ENCODE data around the gene ANTKMT.
A peak's percentile ranks its signal among the peaks of the same experiment; 100 is the strongest.

ANTKMT gene

DNA sequence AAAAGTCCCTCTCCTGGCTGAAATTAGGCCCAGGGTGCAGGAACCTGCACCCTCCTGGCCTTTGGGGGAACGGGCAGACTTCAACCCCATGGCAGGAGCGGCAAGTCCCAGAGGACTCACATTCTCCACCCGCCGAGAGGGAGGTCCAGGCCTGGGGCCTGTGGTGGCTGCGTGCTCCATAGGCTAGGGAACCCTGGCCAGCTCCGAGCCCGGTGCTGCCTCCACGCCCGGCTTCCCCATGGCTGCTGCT, 5.2 kb downstream of the ANTKMT start:
- 39% methylated on average over 9 of the region's 9 CpGs for WGBS
- Histone ChIP-seq H3K4me3 (ENCODE audit: low read length) (peak overlapping the region; percentile 63), H3K36me3 (ENCODE audit: insufficient read depth, low read length) (peaks cover 5% of the 10 kb centered on the region; the same call in 1 of the 2 replicates), H3K27me3 (ENCODE audit: insufficient read depth, low read length) (peaks cover 24% of the 10 kb centered on the region), H3K9me3 (ENCODE audit: insufficient read depth, low read depth, low read length) (no peaks in the 10 kb centered on the region), H3K4me1 (ENCODE audit: insufficient read depth, low read length) (no peaks in the 10 kb centered on the region; the same call in 1 of the 2 replicates), H3K27ac (ENCODE audit: low read depth, low read length) (no peak overlapping the region; the same call in 1 of the 2 replicates), H3K9ac (ENCODE audit: low read depth, low read length) (peak overlapping the region; percentile 60; the same call in 1 of the 2 replicates)

DNA sequence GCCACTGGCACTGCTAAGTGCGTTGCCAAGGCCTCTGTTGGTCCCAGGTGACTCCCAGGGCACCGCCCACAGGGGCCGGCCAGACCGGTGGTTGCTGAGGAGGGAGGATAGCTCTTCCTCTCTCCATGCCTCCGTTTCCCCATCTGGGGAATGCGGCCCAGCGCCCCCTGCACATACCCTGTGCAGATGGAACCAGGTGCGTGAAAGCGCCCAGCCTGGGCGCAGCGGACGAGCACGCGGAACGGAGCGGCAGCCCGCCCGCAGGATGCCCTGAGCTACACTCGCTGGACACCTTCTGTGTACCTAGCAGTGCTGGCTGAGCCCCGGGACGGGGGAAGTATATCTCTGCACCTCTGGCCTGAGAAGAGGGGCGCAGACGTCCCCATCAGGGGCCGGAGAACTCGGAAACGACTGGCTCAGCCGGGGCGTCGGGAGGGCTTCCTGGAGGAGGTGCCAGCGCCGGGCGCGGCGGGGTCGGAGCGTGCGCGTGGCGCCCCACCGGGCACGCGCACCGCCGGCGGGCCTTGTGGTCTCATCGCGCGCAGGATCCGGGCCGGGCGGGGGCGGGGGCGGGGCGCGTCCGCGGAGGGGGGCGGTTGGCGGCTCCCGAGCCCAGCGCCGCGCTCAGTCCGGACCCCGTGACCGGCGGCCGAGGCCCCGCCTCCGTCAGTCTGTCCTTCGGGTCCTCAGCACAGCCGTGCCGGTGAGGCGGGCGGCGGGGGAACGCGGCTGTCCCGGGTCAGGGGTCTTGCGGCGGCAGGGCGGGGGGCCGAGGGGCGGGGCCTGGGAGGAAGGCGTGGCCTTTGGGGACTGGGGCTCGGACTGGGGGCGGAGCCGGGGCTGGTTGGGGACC, 5.7 kb downstream of the ANTKMT start, which contains the start of the genes CCDC78 and HAGHL:
TSS of gene CCDC78 (minus strand) at position 6 of the 853 bp plus-strand sequence. CDS start 76 bp downstream, outside the sequence.
TSS of gene HAGHL (plus strand) at position 669 of the 853 bp plus-strand sequence. CDS start 404 bp downstream, outside the sequence.
- Histone ChIP-seq H3K4me3 (ENCODE audit: low read length) (peak within 1 kb of the TSS; percentile 64), H3K9ac (ENCODE audit: low read depth, low read length) (peak within 1 kb of the TSS; percentile 60), H3K27ac (ENCODE audit: low read depth, low read length) (peak within 1 kb of the TSS; percentile 60; the same call in 1 of the 2 replicates), H3K9me3 (ENCODE audit: insufficient read depth, low read depth, low read length) (no peaks in the 10 kb centered on the region), H3K27me3 (ENCODE audit: insufficient read depth, low read length) (peaks cover 24% of the 10 kb centered on the region), H3K36me3 (ENCODE audit: insufficient read depth, low read length) (peaks cover 7% of the 10 kb centered on the region; the same call in 1 of the 2 replicates), H3K4me1 (ENCODE audit: insufficient read depth, low read length) (no peaks in the 10 kb centered on the region; the same call in 1 of the 2 replicates)
- WGBS, result 3% methylated on average over 88 of the region's 88 CpGs

DNA sequence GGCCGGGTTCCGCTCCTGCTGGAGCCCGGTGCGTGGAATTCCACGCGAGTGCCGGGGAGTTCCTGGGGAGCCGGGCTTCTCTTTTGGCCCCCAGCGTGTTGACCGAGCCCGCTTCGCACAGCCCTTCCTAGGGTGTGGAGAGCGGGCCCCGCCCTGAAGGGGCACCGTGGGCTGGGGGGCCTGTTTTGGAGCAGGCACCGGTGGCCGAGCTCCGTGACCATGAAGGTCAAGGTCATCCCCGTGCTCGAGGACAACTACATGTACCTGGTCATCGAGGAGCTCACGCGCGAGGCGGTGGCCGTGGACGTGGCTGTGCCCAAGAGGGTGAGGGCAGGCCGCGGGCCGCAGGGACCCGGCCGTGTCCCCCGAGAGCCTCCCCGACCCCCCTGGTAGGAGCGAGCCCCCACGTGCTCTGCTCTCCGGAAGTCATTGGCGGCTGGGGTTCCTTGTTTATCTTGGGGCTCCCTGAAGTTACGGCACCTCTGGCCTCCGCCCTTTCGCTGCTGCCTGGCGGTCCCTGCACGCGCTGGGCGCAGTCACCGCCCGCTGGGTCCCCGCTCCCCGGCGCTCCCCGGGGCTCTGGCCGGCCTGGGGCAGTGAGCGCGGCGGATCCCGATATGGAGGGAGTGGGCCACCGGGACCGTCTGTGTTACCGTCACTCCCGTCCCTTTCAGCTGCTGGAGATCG, 6.5 kb downstream of the ANTKMT start:
- Histone ChIP-seq H3K27me3 (ENCODE audit: insufficient read depth, low read length) (peaks cover 24% of the 10 kb centered on the region), H3K4me1 (ENCODE audit: insufficient read depth, low read length) (no peaks in the 10 kb centered on the region; the same call in 1 of the 2 replicates), H3K4me3 (ENCODE audit: low read length) (peak overlapping the region; percentile 64), H3K27ac (ENCODE audit: low read depth, low read length) (no peak overlapping the region), H3K36me3 (ENCODE audit: insufficient read depth, low read length) (peaks cover 7% of the 10 kb centered on the region; the same call in 1 of the 2 replicates), H3K9ac (ENCODE audit: low read depth, low read length) (peak overlapping the region; percentile 42), H3K9me3 (ENCODE audit: insufficient read depth, low read depth, low read length) (no peaks in the 10 kb centered on the region)
- WGBS, result 2% methylated on average over 61 of the region's 61 CpGs

DNA sequence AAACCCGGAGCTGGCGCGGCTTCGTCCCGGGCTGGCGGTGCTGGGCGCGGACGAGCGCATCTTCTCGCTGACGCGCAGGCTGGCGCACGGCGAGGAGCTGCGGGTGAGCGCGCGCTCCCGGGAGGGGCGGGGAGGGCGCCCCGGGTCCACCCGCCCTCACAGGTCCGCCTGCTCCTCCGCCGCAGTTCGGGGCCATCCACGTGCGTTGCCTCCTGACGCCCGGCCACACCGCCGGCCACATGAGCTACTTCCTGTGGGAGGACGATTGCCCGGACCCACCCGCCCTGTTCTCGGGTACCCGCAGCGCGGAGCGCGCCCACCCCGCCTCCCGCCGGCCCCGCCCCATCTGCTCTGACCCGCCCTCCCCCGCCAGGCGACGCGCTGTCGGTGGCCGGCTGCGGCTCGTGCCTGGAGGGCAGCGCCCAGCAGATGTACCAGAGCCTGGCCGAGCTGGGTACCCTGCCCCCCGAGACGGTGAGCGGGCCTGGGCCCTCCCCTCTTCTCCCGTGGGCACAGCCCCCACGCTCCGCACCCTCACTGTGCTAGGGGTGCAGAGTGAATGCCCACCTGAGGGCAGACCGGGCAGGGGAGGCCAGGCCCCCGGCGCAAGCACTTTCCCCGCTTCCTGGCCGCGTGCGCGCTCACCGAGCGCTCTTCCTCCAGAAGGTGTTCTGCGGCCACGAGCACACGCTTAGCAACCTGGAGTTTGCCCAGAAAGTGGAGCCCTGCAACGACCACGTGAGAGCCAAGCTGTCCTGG, 7.4 kb downstream of the ANTKMT start:
- Histone ChIP-seq H3K4me1 (ENCODE audit: insufficient read depth, low read length) (no peaks in the 10 kb centered on the region; the same call in 1 of the 2 replicates), H3K9me3 (ENCODE audit: insufficient read depth, low read depth, low read length) (no peaks in the 10 kb centered on the region), H3K4me3 (ENCODE audit: low read length) (peak overlapping the region; percentile 64), H3K36me3 (ENCODE audit: insufficient read depth, low read length) (peaks cover 7% of the 10 kb centered on the region), H3K9ac (ENCODE audit: low read depth, low read length) (peak overlapping the region; percentile 69), H3K27me3 (ENCODE audit: insufficient read depth, low read length) (peaks cover 24% of the 10 kb centered on the region), H3K27ac (ENCODE audit: low read depth, low read length) (no peak overlapping the region)
- 1% methylated on average over 76 of the region's 80 CpGs for WGBS

DNA sequence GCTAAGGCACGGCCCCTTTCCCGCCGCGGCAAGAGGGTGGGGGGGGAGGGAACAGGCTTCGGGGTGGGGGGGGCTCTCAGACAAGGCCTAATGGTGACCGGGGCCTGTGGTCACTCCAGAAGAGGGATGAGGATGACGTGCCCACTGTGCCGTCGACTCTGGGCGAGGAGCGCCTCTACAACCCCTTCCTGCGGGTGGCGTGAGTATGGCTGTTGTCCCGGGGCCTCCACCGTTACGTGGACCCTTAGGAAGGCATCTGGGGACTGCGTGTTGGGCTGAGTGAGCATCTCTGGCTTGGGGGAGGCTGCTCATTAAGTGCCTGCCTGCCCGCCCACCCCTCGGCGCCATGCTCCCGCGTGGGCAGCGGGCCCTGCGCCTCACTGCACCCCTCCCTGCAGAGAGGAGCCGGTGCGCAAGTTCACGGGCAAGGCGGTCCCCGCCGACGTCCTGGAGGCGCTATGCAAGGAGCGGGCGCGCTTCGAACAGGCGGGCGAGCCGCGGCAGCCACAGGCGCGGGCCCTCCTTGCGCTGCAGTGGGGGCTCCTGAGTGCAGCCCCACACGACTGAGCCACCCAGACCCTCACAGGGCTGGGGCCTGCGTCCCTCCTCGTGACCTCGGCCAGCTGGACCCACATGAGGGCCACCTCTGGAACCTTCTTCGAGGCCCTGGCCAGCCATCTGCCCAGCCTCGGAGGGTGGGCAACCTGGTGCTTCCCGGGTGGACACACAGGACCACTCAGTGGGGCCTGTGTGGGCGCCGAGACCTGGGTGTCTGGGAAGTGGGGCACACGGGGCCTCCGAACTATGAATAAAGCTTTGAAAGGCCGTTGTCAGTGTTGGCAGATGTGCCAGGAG, 8.2 kb downstream of the ANTKMT start:
- Histone ChIP-seq H3K9me3 (ENCODE audit: insufficient read depth, low read depth, low read length) (no peaks in the 10 kb centered on the region), H3K36me3 (ENCODE audit: insufficient read depth, low read length) (peaks cover 12% of the 10 kb centered on the region), H3K4me3 (ENCODE audit: low read length) (peak overlapping the region; percentile 64), H3K27me3 (ENCODE audit: insufficient read depth, low read length) (peaks cover 24% of the 10 kb centered on the region), H3K9ac (ENCODE audit: low read depth, low read length) (peak overlapping the region; percentile 69; the same call in 1 of the 2 replicates), H3K4me1 (ENCODE audit: insufficient read depth, low read length) (no peaks in the 10 kb centered on the region; the same call in 1 of the 2 replicates), H3K27ac (ENCODE audit: low read depth, low read length) (no peak overlapping the region)
- 75% methylated on average over 55 of the region's 55 CpGs for WGBS

DNA sequence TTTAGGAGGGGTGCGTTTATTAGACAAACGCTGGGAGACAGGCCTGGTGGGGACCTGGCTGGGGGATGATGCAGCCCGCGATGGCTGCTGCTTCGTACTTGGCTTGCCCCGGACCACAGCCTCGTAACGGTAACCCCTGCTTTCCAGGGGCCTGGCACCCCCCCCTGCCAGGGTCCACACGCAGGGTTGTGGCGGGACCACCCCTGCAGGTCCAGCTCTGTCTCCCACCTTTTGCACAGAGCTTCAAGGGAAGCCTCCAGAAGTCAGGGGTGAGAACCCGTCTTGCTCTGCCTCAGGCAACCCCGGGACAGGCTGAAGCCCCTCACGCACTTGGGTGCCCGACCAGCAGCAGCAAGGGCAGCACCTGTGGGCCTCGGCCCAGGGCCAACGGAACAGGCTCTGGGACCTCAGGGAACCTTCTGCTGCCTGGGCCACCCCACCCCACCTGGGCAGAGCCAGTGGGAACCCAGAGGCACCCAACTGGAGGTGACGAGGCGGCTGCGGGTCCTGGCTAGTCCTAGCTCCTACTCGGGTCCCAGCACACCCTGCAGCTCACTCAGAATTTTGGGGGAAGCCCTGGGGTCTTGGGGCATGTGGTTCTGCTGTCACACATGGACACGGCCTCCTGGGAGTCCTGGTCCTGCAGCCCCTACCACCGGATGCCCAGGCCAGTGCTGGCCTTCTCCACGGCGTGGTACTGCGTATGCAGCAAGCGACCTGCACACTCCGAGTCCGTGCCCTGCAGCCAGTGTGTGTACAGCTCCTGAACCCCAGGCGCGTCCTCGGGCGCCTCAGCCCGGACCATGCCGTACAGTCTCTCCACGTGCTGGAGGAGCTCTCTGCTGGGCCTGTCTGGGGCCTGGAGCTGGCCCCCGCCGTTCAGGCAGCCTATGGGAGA, 9.1 kb downstream of the ANTKMT start:
- Histone ChIP-seq H3K9me3 (ENCODE audit: insufficient read depth, low read depth, low read length) (no peaks in the 10 kb centered on the region), H3K27me3 (ENCODE audit: insufficient read depth, low read length) (peaks cover 24% of the 10 kb centered on the region), H3K4me1 (ENCODE audit: insufficient read depth, low read length) (no peaks in the 10 kb centered on the region; the same call in 1 of the 2 replicates), H3K9ac (ENCODE audit: low read depth, low read length) (no peak overlapping the region), H3K36me3 (ENCODE audit: insufficient read depth, low read length) (peaks cover 15% of the 10 kb centered on the region), H3K27ac (ENCODE audit: low read depth, low read length) (no peak overlapping the region), H3K4me3 (ENCODE audit: low read length) (no peak overlapping the region)
- 92% methylated on average over 37 of the region's 37 CpGs for WGBS

DNA sequence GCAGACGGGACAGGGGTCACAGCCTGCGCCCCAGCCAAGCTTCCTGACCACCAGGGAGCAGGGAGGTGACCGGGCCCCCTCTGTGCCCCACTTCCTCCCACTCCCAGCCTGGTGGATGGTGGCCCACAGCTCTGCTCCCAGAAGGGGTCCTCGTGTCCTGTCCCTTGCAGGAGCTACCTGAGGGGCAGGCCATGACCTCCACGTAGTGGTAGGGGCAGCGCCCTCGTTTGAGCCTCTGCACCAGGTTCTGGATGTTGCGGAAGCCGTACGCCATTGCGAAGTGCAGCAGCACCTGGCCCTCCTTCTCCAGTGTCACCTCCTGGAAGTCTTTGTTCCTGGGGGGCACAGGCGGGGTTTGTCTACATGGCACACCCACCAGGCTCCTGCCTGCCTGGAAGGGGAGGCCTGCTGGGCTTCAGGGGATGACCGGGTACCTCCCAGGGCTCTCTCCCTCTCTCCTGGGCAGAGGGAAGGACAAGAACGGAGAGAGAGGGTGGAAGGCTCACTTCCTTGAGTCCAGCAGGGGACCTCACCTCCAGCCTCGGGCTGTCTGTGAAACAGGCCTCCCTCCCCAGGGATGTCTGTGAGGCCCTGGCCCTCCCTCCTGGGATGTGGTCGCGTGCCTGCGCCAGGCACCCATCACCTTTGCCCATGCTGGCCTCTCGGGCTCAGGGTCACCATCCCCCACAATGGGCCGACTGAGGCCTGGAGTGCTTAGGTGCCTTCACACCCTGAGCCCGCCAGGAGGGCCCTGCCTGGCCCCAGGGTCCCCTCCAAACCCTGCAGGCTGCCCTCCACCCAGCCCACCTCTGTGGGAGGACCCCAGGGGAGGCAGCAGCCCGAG, 9.9 kb downstream of the ANTKMT start:
- no peaks in the 10 kb centered on the region for H3K9me3 ChIP-seq (ENCODE audit: insufficient read depth, low read depth, low read length)
- H3K9ac ChIP-seq (ENCODE audit: low read depth, low read length), result no peak overlapping the region
- 89% methylated on average over 22 of the region's 22 CpGs for WGBS

DNA sequence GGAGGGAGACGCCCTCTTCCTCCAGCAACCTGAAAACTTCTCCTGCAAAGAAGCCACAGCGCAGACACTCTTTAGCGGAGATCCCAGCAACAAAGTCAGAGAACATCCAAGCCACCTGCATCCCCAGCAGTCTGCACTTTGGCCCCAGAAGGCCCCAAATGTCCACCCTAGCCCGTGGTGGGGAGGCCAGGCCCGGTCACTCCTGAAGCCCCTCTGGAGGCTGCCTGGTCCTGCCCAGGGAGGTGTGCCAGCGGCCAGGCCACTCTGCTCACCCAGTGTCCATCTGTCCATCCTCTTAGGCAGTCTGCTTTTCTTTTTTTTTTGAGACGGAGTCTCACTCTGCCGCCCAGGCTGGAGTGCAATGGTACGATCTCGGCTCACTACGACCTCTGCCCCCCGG, 11.4 kb downstream of the ANTKMT start:
- Histone ChIP-seq H3K4me3 (ENCODE audit: low read length) (no peak overlapping the region), H3K27me3 (ENCODE audit: insufficient read depth, low read length) (peaks cover 5% of the 10 kb centered on the region), H3K4me1 (ENCODE audit: insufficient read depth, low read length) (no peaks in the 10 kb centered on the region), H3K27ac (ENCODE audit: low read depth, low read length) (no peak overlapping the region), H3K9me3 (ENCODE audit: insufficient read depth, low read depth, low read length) (no peaks in the 10 kb centered on the region), H3K9ac (ENCODE audit: low read depth, low read length) (no peak overlapping the region), H3K36me3 (ENCODE audit: insufficient read depth, low read length) (peaks cover 27% of the 10 kb centered on the region)
- WGBS, result 95% methylated on average over 12 of the region's 12 CpGs

More for the DNA sequence above, 9.9 kb downstream of the ANTKMT start:
- Histone ChIP-seq H3K4me3 (ENCODE audit: low read length) (no peak overlapping the region), H3K4me1 (ENCODE audit: insufficient read depth, low read length) (no peaks in the 10 kb centered on the region; the same call in 1 of the 2 replicates), H3K27me3 (ENCODE audit: insufficient read depth, low read length) (peaks cover 17% of the 10 kb centered on the region), H3K36me3 (ENCODE audit: insufficient read depth, low read length) (peaks cover 20% of the 10 kb centered on the region), H3K27ac (ENCODE audit: low read depth, low read length) (no peak overlapping the region)

DNA sequence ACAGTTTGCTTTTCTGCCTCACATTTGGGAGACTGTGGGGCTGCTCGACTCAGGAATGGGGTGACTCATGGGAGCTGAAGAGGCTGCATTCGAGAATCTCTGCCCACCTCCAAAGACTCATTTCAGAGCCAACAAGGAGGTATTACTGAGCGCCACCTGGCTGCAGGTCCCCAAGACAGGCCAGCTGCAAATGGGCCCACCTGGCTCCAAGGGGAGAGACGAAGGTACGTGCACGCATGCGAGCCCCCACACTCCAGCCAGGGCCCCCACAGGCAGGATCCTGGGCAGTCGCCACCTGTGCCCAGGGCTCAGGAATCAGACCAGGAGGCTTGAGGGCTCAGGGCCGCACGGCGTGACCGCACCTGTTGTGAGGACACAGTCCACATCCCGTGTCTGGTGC, 12.0 kb downstream of the ANTKMT start:
- WGBS, result 92% methylated on average over 13 of the region's 13 CpGs
- no peaks in the 10 kb centered on the region for H3K27me3 ChIP-seq (ENCODE audit: insufficient read depth, low read length)
- peaks cover 27% of the 10 kb centered on the region for H3K36me3 ChIP-seq (ENCODE audit: insufficient read depth, low read length)
- no peaks in the 10 kb centered on the region for H3K9me3 ChIP-seq (ENCODE audit: insufficient read depth, low read depth, low read length)
- 0 out of 2 replicates have a peak, but pooled peaks cover 5% of the 10 kb centered on the region for H3K4me1 ChIP-seq (ENCODE audit: insufficient read depth, low read length)
- H3K27ac ChIP-seq (ENCODE audit: low read depth, low read length), result no peak overlapping the region
- H3K4me3 ChIP-seq (ENCODE audit: low read length), result no peak overlapping the region
- H3K9ac ChIP-seq (ENCODE audit: low read depth, low read length), result no peak overlapping the region

Measured in HUES64 (cell line).